Measurements from ENCODE around the gene CBLN3. TPM values are rescaled to one million over a fixed set of nuclear protein-coding genes. Genes with fewer than 3 reads are reported as not detected.
A peak's percentile ranks its signal among the peaks of the same experiment; 100 is the strongest.

Gene CBLN3
- total and polyA plus RNA-seq, 2 experiments from 2014 or later = 2.4 to 5.6 TPM

- 45 to 50% methylated on average over 9 of the region's 9 CpGs for WGBS, 2 experiments (ENCODE audit: low coverage in 1 of 2, low lambda C conversion rate in 2 of 2, missing lambda C conversion rate in 2 of 2)
- no peak for DNase-seq
- no peaks in the 10 kb centered on the region for H3K9me2 ChIP-seq (ENCODE audit: insufficient read depth)
- H3K9me3 ChIP-seq (ENCODE audit: low read depth) = no peaks in the 10 kb centered on the region
- peaks cover 16% of the 10 kb centered on the region; the same call in 1 of the 2 replicates for H3K4me1 ChIP-seq (ENCODE audit: insufficient read depth)
- no peak overlapping the region for H3K9ac ChIP-seq
- in situ Hi-C loops (cut with MboI) = loop anchor here (5.0 kb wide), 1 partner anchor 101 kb away; the partner anchor contains the start of genes ADCY4 and RIPK3
- H3F3A ChIP-seq (ENCODE audit: insufficient read depth) = peaks cover 50% of the 10 kb centered on the region
- H2AFZ ChIP-seq = no peak overlapping the region
- no peaks in the 10 kb centered on the region for H3K27me3 ChIP-seq (replicated peaks; ENCODE audit: insufficient read depth)
- H3K36me3 ChIP-seq (ENCODE audit: low read depth) = peaks cover 26% of the 10 kb centered on the region
- no peak overlapping the region for H3K4me2 ChIP-seq (ENCODE audit: unreplicated experiment)
- TF ChIP-seq EZH2phosphoT487 (IDR thresholded peaks at IDR 0.05; ENCODE audit: insufficient read depth, low read depth) = no peak
- TF ChIP-seq EZH2 (IDR thresholded peaks at IDR 0.05; ENCODE audit: insufficient read depth, poor library complexity, severe bottlenecking) = no peak
- no peak overlapping the region for H3K4me3 ChIP-seq
- peaks cover 60% of the 10 kb centered on the region for H3K79me2 ChIP-seq (ENCODE audit: insufficient read depth)
- H3K27ac ChIP-seq = no peak overlapping the region
- H4K20me1 ChIP-seq (ENCODE audit: insufficient read depth) = no peaks in the 10 kb centered on the region
These were observed 9.0 kb upstream of the CBLN3 start for GRCh38 chr14:24438223-24439097.

- TF ChIP-seq EZH2phosphoT487 (IDR thresholded peaks at IDR 0.05; ENCODE audit: insufficient read depth, low read depth) = no peak
- no peak for TF ChIP-seq EZH2 (IDR thresholded peaks at IDR 0.05; ENCODE audit: insufficient read depth, poor library complexity, severe bottlenecking)
- Histone ChIP-seq H3K9me2 (ENCODE audit: insufficient read depth) (no peaks in the 10 kb centered on the region), H3K4me3 (no peak overlapping the region), H3K4me2 (ENCODE audit: unreplicated experiment) (no peak overlapping the region), H3K9ac (no peak overlapping the region), H3K79me2 (ENCODE audit: insufficient read depth) (peaks cover 65% of the 10 kb centered on the region), H3K9me3 (ENCODE audit: low read depth) (no peaks in the 10 kb centered on the region), H2AFZ (no peak overlapping the region), H3K4me1 (ENCODE audit: insufficient read depth) (peaks cover 22% of the 10 kb centered on the region), H4K20me1 (ENCODE audit: insufficient read depth) (no peaks in the 10 kb centered on the region), H3K27me3 (replicated peaks; ENCODE audit: insufficient read depth) (no peaks in the 10 kb centered on the region), H3F3A (ENCODE audit: insufficient read depth) (peaks cover 58% of the 10 kb centered on the region), H3K27ac (no peak overlapping the region), H3K36me3 (ENCODE audit: low read depth) (peaks cover 33% of the 10 kb centered on the region)
- in situ Hi-C loops (cut with MboI) = loop anchor here (5.0 kb wide), 1 partner anchor 100 kb away; the partner anchor contains the start of genes ADCY4 and RIPK3
- WGBS, 2 experiments (ENCODE audit: low coverage in 1 of 2, low lambda C conversion rate in 2 of 2, missing lambda C conversion rate in 2 of 2) = 64 to 70% methylated on average over 2 of the region's 2 CpGs
- no peak for DNase-seq
These were observed 8.2 kb upstream of the CBLN3 start for GRCh38 chr14:24437736-24438067.

GRCh38 chr14:24437020-24437735 is 7.7 kb upstream of the CBLN3 start:
- WGBS, 2 experiments (ENCODE audit: low coverage in 1 of 2, low lambda C conversion rate in 2 of 2, missing lambda C conversion rate in 2 of 2) = 69 to 70% methylated on average over 12 of the region's 12 CpGs
- Histone ChIP-seq H3K4me3 (no peak overlapping the region), H3K4me1 (ENCODE audit: insufficient read depth) (peaks cover 27% of the 10 kb centered on the region), H2AFZ (no peak overlapping the region), H3K36me3 (ENCODE audit: low read depth) (peaks cover 33% of the 10 kb centered on the region), H3K9me2 (ENCODE audit: insufficient read depth) (no peaks in the 10 kb centered on the region), H3F3A (ENCODE audit: insufficient read depth) (peaks cover 58% of the 10 kb centered on the region), H3K27me3 (replicated peaks; ENCODE audit: insufficient read depth) (no peaks in the 10 kb centered on the region), H3K9ac (no peak overlapping the region), H3K79me2 (ENCODE audit: insufficient read depth) (peaks cover 70% of the 10 kb centered on the region), H3K27ac (no peak overlapping the region), H4K20me1 (ENCODE audit: insufficient read depth) (no peaks in the 10 kb centered on the region), H3K4me2 (ENCODE audit: unreplicated experiment) (no peak overlapping the region), H3K9me3 (ENCODE audit: low read depth) (no peaks in the 10 kb centered on the region)
- no peak for DNase-seq
- TF ChIP-seq EZH2 (IDR thresholded peaks at IDR 0.05; ENCODE audit: insufficient read depth, poor library complexity, severe bottlenecking) (no peak), EZH2phosphoT487 (IDR thresholded peaks at IDR 0.05; ENCODE audit: insufficient read depth, low read depth) (no peak)
- in situ Hi-C loops (cut with MboI) = loop anchor here (5.0 kb wide), 1 partner anchor 100 kb away; the partner anchor contains the start of genes ADCY4 and RIPK3

GRCh38 chr14:24436355-24437019 is 7.0 kb upstream of the CBLN3 start:
- no peak overlapping the region for H3K9ac ChIP-seq
- in situ Hi-C loops (cut with MboI) = loop anchor here (5.0 kb wide), 1 partner anchor 99 kb away; the partner anchor contains the start of genes ADCY4 and RIPK3
- H3K27ac ChIP-seq = peak overlapping the region; percentile 49
- no peaks in the 10 kb centered on the region for H3K9me2 ChIP-seq (ENCODE audit: insufficient read depth)
- H3F3A ChIP-seq (ENCODE audit: insufficient read depth) = peaks cover 54% of the 10 kb centered on the region
- TF ChIP-seq EZH2phosphoT487 (IDR thresholded peaks at IDR 0.05; ENCODE audit: insufficient read depth, low read depth) (no peak), EZH2 (IDR thresholded peaks at IDR 0.05; ENCODE audit: insufficient read depth, poor library complexity, severe bottlenecking) (no peak)
- no peaks in the 10 kb centered on the region for H3K27me3 ChIP-seq (replicated peaks; ENCODE audit: insufficient read depth)
- no peaks in the 10 kb centered on the region for H4K20me1 ChIP-seq (ENCODE audit: insufficient read depth)
- H2AFZ ChIP-seq = no peak overlapping the region
- whole genome bisulfite sequencing, 2 experiments (ENCODE audit: low coverage in 1 of 2, low lambda C conversion rate in 2 of 2, missing lambda C conversion rate in 2 of 2) = 40 to 45% methylated on average over 5 of the region's 5 CpGs
- H3K4me2 ChIP-seq (ENCODE audit: unreplicated experiment) = no peak overlapping the region
- peaks cover 28% of the 10 kb centered on the region for H3K4me1 ChIP-seq (ENCODE audit: insufficient read depth)
- H3K36me3 ChIP-seq (ENCODE audit: low read depth) = peaks cover 33% of the 10 kb centered on the region
- H3K9me3 ChIP-seq (ENCODE audit: low read depth) = no peaks in the 10 kb centered on the region
- DNase-seq = peak; percentile 90
- H3K79me2 ChIP-seq (ENCODE audit: insufficient read depth) = peaks cover 76% of the 10 kb centered on the region
- no peak overlapping the region for H3K4me3 ChIP-seq

Data from GM23248 (cell line).